ENCODE measurements around the gene AEN. TPM values are rescaled to one million over a fixed set of nuclear protein-coding genes. Genes with fewer than 3 reads are reported as not detected.
"Not testable (repeated sequence)": the region's sequence is repeated elsewhere in the genome, so short reads cannot be mapped to it uniquely, and the experiment has no call there.

AEN gene
- total RNA-seq, 1 donor from 2014 or later = 74.2 TPM

DNA sequence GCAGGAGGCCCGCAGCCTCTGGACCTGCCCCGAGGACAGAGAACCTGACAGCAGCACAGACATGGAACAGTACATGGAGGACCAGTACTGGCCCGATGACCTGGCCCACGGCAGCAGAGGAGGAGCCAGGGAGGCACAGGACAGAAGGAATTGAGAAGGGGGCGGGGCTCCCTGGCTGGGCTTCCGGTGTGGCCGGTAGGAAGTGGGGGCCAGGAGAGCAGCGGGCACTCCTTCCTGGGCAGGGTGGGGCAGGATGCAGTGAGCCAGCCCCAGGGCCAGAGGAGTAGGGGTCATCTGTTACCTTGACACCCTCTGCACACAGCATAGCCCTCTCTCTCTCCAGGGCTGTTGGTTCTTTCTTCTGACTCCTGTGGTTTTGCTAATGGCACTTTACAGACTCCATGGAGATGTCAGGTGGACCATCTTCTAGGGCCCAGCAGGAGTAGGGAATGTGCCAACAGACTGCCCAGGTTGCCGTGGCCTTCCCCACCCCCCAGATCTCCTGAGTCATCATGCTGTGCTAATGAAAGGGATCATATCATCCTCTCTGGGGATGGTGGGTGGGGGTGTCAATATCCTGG lies 9.1 kb downstream of the AEN start:
- Mint-ChIP-seq H3K27me3 (ENCODE audit: insufficient read depth) (no peaks in the 10 kb centered on the region), H3K9me3 (no peaks in the 10 kb centered on the region), H3K27ac (peak overlapping the region; percentile 83), H3K36me3 (ENCODE audit: low read depth) (peaks cover 78% of the 10 kb centered on the region), H3K4me3 (peak overlapping the region; percentile 76), H3K4me1 (ENCODE audit: low read depth) (peaks cover 83% of the 10 kb centered on the region)
- no peak for DNase-seq (ENCODE audit: low spot score)
- intact Hi-C loops (cut with micrococcal nuclease) = no loop called here

DNA sequence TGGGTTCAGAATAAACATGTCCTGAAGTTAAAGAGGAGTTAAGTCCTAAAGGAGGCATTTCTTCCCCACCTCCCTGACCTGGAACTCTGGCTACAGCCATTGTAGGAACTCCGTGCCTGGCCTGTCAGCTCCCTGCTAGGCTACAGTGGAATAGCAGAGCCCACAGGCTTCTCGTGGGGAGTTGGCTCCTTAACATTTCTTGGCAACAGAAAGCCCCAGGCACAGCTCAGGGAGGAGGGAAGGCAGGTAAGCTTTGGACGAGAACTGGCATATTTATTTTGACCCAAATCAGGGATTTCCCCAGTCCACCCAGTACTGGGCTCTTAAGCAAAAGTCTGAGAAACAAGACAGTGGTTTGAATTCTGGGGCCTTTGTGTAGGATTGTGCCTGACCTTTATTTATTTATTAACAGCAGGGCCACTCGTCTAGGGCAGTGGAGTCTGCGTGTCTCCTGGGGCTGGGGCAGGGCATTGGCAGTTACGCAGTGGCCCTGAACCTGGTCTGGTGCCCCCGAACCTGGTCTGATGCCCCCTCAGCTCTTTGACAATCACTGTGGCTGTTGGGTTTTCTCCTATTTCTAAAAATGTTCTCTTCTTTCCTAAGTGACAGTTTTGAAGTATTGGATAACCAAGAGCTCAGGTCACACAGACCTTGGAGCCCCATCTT lies 9.8 kb downstream of the AEN start:
- intact Hi-C loops (cut with micrococcal nuclease) = no loop called here
- no peak for DNase-seq (ENCODE audit: low spot score)
- Mint-ChIP-seq H3K27ac (peak overlapping the region; percentile 83), H3K27me3 (ENCODE audit: insufficient read depth) (no peaks in the 10 kb centered on the region), H3K36me3 (ENCODE audit: low read depth) (peaks cover 73% of the 10 kb centered on the region), H3K9me3 (no peaks in the 10 kb centered on the region), H3K4me3 (peak overlapping the region; percentile 76), H3K4me1 (ENCODE audit: low read depth) (peaks cover 85% of the 10 kb centered on the region)

DNA sequence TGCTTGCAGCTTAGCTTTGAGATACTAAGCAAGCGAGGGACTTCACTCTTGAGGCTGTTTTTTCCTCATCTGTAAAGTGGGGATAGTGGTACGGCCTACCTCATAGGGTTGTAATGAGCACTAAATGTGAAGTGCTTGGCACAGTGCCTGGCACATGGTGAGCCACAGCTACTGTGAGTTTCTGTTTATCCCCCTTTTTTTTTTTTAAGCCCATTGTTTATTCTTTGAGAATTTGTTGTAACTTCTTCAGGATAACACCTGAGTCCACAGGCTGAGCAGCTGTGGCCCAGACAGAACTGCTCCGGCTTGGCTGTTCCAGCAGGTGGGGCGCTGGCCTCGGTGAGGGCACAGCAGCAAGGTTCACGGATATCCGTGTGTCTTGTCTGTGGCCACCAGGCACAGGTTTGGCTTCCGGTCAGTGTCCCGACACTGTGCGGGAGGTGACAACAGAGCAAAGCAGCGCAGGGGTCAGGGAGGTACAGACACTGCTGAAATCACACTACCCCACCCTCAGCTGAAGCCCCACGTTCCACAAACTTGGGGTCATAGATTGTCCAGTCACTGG lies 10.4 kb downstream of the AEN start:
- no peak for DNase-seq (ENCODE audit: low spot score)
- Mint-ChIP-seq H3K4me1 (ENCODE audit: low read depth) (peaks cover 86% of the 10 kb centered on the region), H3K27me3 (ENCODE audit: insufficient read depth) (no peaks in the 10 kb centered on the region), H3K27ac (no peak overlapping the region), H3K36me3 (ENCODE audit: low read depth) (peaks cover 74% of the 10 kb centered on the region), H3K9me3 (no peaks in the 10 kb centered on the region), H3K4me3 (no peak overlapping the region)
- intact Hi-C loops (cut with micrococcal nuclease) = no loop called here

DNA sequence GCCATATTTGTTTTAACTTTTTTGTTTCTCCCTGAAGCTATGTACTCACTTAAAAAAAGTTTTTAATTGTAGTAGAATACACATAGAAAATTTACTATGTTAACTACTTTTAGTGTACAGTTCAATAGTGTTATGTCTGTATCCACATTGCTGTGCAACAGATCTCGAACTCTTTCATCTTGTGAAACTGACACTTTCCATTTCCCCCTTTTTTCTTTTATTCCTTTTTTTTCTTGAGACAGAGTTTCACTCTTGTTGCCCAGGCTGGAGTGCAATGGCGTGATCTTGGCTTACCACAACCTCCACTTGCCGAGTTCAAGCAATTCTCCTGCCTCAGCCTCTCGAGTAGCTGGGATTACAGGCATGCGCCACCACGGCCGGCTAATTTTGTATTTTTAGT lies 11.7 kb downstream of the AEN start:
- H3K9me3 Mint-ChIP-seq; DNase-seq (ENCODE audit: low spot score); H3K27me3 Mint-ChIP-seq (ENCODE audit: insufficient read depth); intact Hi-C loops (cut with micrococcal nuclease); H3K4me3 Mint-ChIP-seq: not testable (repeated sequence)
- peaks cover 86% of the 10 kb centered on the region for H3K4me1 Mint-ChIP-seq (ENCODE audit: low read depth)
- peak overlapping the region; percentile 61 for H3K27ac Mint-ChIP-seq
- H3K36me3 Mint-ChIP-seq (ENCODE audit: low read depth) = peaks cover 68% of the 10 kb centered on the region

DNA sequence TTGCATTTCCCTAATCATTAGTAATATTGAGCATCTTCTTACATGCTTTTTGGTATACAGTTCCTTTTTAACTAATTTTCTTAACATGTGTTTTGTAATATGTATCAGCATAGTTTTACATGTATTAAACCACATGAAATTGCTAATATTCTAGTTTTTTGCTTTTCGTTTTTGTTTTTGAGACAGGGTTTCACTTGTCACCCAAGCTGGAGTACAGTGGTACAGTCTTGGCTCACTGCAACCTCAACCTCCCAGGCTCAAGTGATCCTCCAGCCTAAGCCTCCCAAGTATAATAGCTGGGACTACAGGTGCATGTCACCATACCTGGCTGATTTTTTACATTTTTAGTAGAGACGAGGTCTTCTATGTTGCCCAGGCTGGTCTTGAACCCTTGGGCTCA lies 13.3 kb downstream of the AEN start:
- Mint-ChIP-seq H3K27me3 (ENCODE audit: insufficient read depth) (peaks cover 1% of the 10 kb centered on the region), H3K9me3 (no peaks in the 10 kb centered on the region), H3K36me3 (ENCODE audit: low read depth) (peaks cover 53% of the 10 kb centered on the region), H3K4me1 (ENCODE audit: low read depth) (peaks cover 83% of the 10 kb centered on the region), H3K27ac (peak overlapping the region; percentile 68), H3K4me3 (no peak overlapping the region)
- no peak for DNase-seq (ENCODE audit: low spot score)
- intact Hi-C loops (cut with micrococcal nuclease) = no loop called here

DNA sequence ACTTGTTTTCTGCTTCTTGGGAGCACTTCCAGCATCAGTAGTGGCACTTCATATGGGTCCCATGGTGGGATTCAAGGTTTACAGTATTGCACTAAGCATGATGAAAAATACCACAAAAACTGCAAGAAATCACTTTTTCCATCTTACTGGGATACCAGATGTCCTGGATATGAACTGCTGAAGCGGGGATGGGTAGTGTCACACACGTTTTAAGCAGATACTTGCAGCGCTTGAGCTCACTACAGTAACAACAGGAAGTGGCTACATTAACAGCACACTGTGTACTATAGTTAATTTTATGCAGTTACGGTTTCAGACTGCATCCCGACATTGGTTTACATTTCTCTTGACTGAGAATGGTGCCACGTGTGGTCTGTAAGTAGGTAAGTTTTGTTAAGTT lies 14.2 kb downstream of the AEN start:
- H3K9me3 Mint-ChIP-seq = no peaks in the 10 kb centered on the region
- H3K27me3 Mint-ChIP-seq (ENCODE audit: insufficient read depth) = peaks cover 1% of the 10 kb centered on the region
- H3K4me3 Mint-ChIP-seq = peak overlapping the region; percentile 77
- peaks cover 52% of the 10 kb centered on the region for H3K36me3 Mint-ChIP-seq (ENCODE audit: low read depth)
- intact Hi-C loops (cut with micrococcal nuclease) = no loop called here
- peak overlapping the region; percentile 92 for H3K27ac Mint-ChIP-seq
- DNase-seq (ENCODE audit: low spot score) = peak; percentile 43
- peaks cover 83% of the 10 kb centered on the region for H3K4me1 Mint-ChIP-seq (ENCODE audit: low read depth)

DNA sequence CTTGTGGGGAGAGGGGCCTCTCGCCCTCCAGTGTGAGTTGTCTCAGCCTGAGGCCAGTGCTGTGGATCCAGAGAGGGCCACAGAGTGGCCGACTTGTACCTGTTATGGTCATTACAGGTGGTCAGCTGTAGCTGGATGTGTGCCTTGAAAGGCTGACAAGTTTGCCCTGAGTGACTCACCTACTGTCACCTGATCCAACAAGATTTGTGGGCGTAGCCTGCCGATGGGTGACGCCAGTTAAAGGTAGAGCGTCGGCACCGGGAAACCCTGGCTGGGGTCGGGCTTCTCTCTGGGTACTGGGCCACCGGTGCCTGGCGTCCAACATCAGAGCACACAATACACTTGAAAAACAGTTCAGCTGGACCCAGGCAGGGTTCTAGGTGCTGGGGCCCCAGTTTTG lies 14.9 kb downstream of the AEN start:
- H3K36me3 Mint-ChIP-seq (ENCODE audit: low read depth) = peaks cover 48% of the 10 kb centered on the region
- peak overlapping the region; percentile 92 for H3K27ac Mint-ChIP-seq
- intact Hi-C loops (cut with micrococcal nuclease) = no loop called here

DNA sequence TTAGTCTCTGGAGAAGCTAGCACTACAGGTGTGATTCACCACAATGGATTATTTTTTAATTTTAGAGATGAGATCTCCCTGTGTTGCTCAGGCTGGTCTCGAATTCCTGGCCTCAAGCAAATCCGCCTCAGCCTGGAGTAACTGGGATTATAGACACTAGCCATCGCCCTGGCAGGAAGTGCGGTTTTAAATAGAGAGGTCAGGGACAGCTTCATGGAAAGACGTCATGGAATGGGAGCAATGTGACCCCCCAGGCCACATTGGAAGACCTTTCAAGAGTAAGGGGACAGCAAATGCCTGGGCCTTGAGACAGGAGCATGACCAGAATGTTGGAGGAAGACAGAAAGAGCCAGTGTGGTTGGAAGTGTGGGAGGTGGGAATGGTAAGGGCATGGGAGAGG lies 15.5 kb downstream of the AEN start:
- DNase-seq (ENCODE audit: low spot score) = no peak
- Mint-ChIP-seq H3K27ac (peak overlapping the region; percentile 92), H3K27me3 (ENCODE audit: insufficient read depth) (peaks cover 1% of the 10 kb centered on the region), H3K4me3 (peak overlapping the region; percentile 77), H3K9me3 (no peaks in the 10 kb centered on the region), H3K4me1 (ENCODE audit: low read depth) (peaks cover 79% of the 10 kb centered on the region), H3K36me3 (ENCODE audit: low read depth) (peaks cover 43% of the 10 kb centered on the region)
- intact Hi-C loops (cut with micrococcal nuclease) = no loop called here

More for the DNA sequence above, 14.9 kb downstream of the AEN start:
- Mint-ChIP-seq H3K4me1 (ENCODE audit: low read depth) (peaks cover 81% of the 10 kb centered on the region), H3K9me3 (no peaks in the 10 kb centered on the region), H3K4me3 (peak overlapping the region; percentile 77), H3K27me3 (ENCODE audit: insufficient read depth) (peaks cover 1% of the 10 kb centered on the region)
- peak; percentile 64 for DNase-seq (ENCODE audit: low spot score)

DNA sequence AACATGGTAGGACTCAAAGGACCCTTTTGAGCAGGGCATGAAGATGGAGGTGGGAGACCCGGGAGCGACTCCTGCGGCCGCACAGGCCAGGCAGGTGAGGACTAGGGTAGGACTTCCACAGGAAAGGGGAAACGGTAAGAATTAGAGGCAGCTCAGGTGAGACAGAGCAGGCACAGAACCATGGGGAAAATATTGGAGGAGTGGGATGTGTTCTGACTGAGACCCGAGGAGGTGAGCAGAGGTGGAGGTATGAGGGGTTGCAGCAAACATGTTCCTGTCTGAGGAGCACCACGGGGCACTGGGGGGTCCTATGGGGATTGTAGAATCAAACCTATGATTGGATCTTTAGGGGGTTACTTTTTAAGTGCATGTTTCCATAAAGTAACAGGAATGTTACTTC lies 16.3 kb downstream of the AEN start:
- Mint-ChIP-seq H3K4me3 (peak overlapping the region; percentile 86), H3K4me1 (ENCODE audit: low read depth) (peaks cover 79% of the 10 kb centered on the region), H3K27me3 (ENCODE audit: insufficient read depth) (peaks cover 1% of the 10 kb centered on the region), H3K9me3 (no peaks in the 10 kb centered on the region), H3K27ac (peak overlapping the region; percentile 96), H3K36me3 (ENCODE audit: low read depth) (peaks cover 41% of the 10 kb centered on the region)
- DNase-seq (ENCODE audit: low spot score) = no peak
- intact Hi-C loops (cut with micrococcal nuclease) = no loop called here

DNA sequence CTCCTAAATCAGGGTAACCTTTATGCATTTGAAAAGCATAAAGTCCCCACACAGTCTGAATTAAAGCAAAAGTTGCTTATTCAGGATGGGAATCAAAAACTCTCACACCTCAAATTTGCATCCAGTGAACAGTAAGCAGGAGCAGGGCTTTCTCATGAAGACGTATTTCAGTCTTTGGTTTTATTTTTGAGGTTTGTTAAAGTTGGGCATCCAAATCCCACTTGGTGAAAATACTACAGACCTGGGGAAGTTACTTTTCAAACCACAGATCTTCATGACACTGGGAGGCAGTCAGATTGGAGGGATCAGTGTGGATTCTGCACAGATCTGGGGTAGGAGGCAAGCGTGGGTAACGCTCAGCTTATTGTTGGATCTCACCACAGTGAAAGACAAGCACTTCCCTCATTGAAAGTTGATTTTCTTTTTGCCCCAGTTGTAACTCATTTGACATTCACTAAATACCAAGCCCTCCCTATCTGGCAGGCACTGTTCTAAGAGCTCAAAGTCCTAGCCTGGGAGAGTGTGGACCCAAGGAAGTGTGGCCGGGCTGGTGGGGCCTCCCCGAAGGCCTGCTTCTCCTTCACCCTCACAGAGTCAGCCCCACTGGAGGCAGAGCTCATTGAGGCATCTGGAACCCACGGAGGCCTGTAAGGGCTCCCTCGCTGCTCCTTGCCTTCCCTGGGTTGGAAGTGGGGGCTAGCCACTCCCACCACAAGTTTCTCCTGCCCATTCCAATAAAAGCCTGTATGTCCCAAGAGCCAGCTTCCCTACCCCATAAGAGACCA lies 16.9 kb downstream of the AEN start:
- Mint-ChIP-seq H3K9me3 (no peaks in the 10 kb centered on the region), H3K4me1 (ENCODE audit: low read depth) (peaks cover 77% of the 10 kb centered on the region), H3K36me3 (ENCODE audit: low read depth) (peaks cover 38% of the 10 kb centered on the region), H3K27ac (peak overlapping the region; percentile 96), H3K27me3 (ENCODE audit: insufficient read depth) (peaks cover 1% of the 10 kb centered on the region), H3K4me3 (peak overlapping the region; percentile 86)
- DNase-seq (ENCODE audit: low spot score) = no peak
- intact Hi-C loops (cut with micrococcal nuclease) = loop anchor here (1.0 kb wide), 1 partner anchor 171 kb away; the partner anchor contains the start of genes MRPL46 and MRPS11

DNA sequence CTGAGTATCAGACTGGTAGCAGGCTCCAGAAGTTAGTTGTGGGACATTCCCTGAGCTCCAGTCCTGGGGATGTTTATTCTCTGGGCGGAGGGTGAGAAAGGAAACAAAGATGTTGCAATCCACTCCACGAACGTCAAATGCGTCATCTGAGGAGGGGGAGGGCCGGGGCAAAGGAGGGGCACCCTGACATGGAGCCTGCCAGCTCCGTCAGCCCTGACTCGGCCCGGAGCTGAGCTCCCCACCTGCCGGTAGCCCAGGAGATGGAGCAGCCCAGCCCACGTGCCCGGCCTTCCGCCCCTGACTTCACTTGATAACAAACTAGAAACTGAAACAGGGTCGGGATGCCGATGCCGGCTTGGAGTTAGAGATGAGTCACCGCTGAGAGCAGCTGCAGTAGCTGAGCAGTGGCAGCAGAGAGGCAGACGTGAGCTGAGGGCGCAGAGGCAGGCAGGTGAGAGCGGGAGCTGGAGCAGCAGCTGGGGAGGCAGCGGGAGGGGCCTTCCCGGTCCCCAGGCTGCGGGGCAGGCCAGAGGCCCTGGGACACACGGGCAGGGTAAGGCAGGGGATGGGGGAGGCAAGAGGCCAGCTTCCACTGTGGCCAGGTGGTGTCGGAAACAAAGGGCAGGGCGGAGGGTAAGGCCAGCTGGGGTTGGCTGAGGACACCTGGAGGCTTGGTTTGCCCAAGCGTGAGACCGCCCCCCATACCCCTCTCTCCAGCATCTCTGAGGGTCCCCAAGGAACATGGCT lies 17.7 kb downstream of the AEN start, which contains the start of gene ISG20:
Gene ISG20, plus strand, starts transcription at position 391 of the 747 bp plus-strand sequence. Its CDS starts 351 bp downstream, at position 742.
- peaks cover 33% of the 10 kb centered on the region for H3K36me3 Mint-ChIP-seq (ENCODE audit: low read depth)
- H3K27ac Mint-ChIP-seq = peak within 1 kb of the TSS; percentile 96
- peaks cover 72% of the 10 kb centered on the region for H3K4me1 Mint-ChIP-seq (ENCODE audit: low read depth)
- no peaks in the 10 kb centered on the region for H3K9me3 Mint-ChIP-seq
- peak within 1 kb of the TSS; percentile 86 for H3K4me3 Mint-ChIP-seq
- intact Hi-C loops (cut with micrococcal nuclease) = loop anchor here (1.0 kb wide), 1 partner anchor 171 kb away; the partner anchor contains the start of genes MRPL46 and MRPS11
- peaks cover 1% of the 10 kb centered on the region for H3K27me3 Mint-ChIP-seq (ENCODE audit: insufficient read depth)
- DNase-seq (ENCODE audit: low spot score) = peak; percentile 94

DNA sequence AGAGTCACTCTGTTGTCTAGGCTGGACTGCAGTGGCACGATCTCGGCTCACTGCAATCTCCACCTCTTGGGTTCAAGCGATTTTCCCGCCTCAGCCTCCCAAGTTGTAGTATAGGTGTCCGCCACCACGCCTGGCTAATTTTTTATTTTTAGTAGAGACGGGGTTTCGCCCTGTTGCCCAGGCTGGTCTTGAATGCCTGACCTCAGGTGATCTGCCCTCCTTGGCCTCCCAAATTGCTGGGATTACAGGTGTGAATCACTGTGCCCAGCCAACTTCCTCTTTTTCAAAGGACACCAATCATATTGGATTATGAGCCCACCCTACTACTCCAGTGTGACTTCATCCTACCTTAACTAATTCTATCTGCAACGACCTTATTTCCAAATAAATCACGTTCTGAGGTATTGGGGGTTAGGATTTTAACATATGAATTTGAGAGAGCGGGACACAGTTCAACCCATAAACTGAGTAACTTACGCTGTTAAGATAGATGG lies 20.9 kb downstream of the AEN start:
- Mint-ChIP-seq H3K4me3 (peak overlapping the region; percentile 63), H3K27me3 (ENCODE audit: insufficient read depth) (peaks cover 1% of the 10 kb centered on the region), H3K9me3 (no peaks in the 10 kb centered on the region), H3K27ac (no peak overlapping the region), H3K4me1 (ENCODE audit: low read depth) (peaks cover 70% of the 10 kb centered on the region), H3K36me3 (ENCODE audit: low read depth) (peaks cover 36% of the 10 kb centered on the region)
- intact Hi-C loops (cut with micrococcal nuclease) = no loop called here
- DNase-seq (ENCODE audit: low spot score) = no peak

Data from activated T-helper 1 cell treated with anti-CD3 and anti-CD28 coated beads, Interleukin-12 subunit alpha, Interleukin-12 subunit beta, Interleukin-2, Interleukin-4 antibody, amounts not matched to agents 30 ng/mL and 10 ng/mL and 1 ng/mL, durations not matched to agents 14 hours and 24 hours and 36 hours (primary cell).